ENCODE results near the gene CENPT.
A peak's percentile ranks its signal among the peaks of the same experiment; 100 is the strongest.
"Not testable (repeated sequence)": the region's sequence is repeated elsewhere in the genome, so short reads cannot be mapped to it uniquely, and the experiment has no call there.

The CENPT gene

DNA sequence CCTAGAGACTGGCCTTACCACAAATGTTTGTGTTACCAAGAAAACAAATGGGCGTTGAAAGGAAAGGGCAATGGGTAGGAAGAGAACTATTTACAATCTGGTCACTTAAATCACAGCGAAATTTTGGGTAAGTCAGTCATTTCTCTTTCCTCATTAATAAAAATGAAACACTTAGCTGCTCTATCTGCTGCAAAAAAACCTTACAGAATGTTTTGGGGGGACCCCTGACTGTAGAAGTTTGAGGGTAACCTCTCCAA lies 1.5 kb downstream of the CENPT start:
- no peak for FAIRE-seq

DNA sequence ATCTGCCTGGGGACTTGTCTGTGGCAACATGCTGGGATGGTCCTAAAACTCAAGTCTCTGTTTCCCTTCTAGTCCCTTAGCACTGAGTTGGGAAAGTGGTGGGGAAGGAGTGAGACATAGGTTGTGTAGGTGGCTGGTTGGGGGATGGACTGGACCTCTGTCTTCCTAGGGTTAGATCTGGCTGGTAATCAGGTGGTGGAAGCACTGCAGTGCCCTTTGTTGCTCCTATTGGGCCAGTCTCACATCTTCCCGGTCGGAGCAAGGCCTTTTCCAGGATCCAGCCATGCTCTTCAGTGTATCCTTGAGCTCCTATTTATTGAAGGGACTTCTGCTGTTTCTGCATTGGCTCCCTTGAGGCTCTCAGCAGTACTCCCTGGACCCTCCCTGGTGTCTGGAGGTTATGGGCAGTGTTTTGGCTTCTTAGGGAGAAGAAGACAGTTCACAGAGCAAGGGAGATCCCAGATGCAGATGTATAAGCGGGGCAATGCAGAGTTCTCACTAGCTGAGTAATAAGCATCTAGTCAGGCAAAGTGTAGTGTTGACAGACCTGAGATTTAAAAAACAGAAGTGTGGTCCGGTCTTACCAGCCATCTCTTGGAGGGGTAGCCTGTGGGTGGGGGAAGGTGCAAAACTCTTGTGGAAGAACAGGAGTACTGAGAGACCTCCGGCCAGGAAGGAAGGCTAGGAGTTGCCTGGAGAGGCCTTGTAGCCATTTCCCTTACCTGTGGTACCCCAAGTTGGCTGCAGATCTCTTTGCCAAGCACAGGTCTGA lies 2.0 kb downstream of the CENPT start:
- no peak for FAIRE-seq

DNA sequence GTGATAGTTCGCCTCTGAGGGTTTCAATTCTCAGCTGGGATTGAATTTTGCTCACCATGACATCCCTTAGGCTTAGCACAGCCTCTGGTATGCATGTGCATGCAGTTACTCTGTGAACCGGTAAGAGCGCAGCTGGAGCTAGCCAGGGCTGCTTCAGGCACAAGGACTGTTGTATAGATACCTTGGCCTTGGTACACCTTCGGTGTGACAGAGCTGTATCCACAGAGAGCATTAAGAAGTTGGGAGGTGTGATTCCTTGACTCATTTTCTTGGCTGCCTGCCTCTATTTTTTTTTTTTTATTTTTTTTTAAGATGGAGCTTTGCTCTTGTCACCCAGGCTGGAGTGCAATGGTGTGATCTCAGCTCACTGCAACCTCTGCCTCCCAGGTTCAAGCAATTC lies 3.0 kb downstream of the CENPT start:
- no peak for FAIRE-seq

DNA sequence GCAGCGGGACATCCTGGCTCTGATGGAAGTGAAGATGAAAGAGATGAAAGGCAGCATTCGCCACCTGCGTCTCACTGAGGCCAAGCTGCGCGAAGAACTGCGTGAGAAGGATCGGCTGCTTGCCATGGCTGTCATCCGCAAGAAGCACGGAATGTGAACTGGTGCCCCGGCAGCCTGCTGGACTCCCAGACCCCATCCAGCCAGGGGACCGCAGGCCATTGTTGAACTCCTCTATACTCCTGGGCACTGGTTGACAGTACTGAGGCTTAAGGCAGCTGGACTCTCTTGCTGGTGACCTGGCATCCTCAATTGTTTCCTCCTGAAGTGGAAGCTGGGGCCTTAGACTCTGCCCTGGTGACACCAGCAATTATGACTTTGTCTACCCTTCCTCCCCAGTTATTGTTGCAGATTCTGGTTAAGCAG lies 4.1 kb downstream of the CENPT start:
- FAIRE-seq: no peak

DNA sequence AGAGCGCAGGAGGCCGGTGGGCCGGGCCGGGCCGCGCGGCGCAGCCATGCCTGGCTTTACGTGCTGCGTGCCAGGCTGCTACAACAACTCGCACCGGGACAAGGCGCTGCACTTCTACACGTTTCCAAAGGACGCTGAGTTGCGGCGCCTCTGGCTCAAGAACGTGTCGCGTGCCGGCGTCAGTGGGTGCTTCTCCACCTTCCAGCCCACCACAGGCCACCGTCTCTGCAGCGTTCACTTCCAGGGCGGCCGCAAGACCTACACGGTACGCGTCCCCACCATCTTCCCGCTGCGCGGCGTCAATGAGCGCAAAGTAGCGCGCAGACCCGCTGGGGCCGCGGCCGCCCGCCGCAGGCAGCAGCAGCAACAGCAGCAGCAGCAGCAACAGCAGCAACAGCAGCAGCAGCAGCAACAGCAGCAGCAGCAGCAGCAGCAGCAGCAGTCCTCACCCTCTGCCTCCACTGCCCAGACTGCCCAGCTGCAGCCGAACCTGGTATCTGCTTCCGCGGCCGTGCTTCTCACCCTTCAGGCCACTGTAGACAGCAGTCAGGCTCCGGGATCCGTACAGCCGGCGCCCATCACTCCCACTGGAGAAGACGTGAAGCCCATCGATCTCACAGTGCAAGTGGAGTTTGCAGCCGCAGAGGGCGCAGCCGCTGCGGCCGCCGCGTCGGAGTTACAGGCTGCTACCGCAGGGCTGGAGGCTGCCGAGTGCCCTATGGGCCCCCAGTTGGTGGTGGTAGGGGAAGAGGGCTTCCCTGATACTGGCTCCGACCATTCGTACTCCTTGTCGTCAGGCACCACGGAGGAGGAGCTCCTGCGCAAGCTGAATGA lies 4.8 kb downstream of the CENPT start:
- no peak for FAIRE-seq

DNA sequence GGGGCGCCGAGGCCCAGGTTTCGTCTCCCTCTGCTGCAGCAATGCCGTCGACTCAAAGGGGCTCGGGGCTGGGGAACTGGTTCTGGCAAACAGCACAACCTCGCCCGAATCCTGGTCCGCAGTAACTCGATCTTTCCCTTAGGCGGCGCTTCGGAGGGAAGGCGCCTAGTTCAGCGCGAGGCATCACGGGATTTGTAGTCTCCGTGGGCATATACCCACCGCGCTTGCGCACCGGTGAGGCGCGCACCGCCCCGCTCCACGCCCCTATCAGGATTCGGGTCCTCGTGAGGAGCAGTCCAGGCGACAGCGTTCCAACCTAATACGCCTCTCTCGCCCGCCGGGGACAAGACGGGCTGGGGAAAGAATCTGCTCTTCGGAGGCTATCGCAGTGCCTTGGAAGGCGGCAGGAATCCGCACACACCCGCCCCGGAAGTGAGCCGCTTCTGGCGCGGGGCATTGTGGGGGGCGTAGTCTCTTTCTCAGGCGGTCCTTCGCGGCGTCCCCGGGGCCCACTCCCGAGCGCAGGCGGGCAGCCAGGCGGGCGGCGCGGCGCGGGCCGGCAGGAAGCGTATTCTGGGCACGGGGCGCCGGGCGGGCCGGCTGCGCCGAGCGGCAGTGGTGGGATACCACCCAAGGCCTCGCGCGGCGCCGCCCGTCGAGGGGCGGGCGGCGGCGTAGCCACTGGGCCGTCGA lies 5.5 kb downstream of the CENPT start, which contains the start of gene THAP11:
Gene THAP11 (plus strand): TSS at position 505 of the 693 bp plus-strand sequence. CDS start 235 bp downstream, outside the sequence.
- no peak for FAIRE-seq

DNA sequence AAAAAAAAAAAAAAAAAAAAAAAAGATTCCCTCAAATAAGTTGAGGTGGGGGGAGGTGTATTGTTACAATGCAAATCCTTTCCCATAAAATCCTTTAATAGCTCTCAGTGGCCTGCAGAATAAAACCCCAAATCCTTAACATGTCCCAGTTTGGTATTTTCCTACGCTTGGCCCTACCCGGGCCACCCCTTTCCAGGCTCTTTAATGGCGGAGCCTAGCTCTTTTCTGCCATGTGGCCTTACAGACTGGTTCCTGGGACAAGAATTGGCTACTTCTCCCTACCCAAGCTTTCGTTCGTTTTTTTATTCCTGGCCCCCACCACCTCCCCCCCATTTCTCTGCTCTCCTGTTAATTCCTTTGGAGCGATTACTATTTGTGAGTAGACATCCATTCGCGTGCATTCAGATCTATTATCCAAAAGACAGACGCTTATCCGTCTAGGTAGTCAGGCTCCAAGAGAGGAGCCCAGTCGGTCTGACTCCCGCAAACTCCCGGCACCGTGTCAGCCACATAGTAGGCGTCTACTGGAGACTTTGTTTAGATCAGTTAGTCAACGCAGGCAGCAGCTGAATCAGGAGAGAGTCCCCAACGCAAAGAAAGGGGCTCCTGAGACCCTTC lies 6.2 kb downstream of the CENPT start:
- no peak for FAIRE-seq

DNA sequence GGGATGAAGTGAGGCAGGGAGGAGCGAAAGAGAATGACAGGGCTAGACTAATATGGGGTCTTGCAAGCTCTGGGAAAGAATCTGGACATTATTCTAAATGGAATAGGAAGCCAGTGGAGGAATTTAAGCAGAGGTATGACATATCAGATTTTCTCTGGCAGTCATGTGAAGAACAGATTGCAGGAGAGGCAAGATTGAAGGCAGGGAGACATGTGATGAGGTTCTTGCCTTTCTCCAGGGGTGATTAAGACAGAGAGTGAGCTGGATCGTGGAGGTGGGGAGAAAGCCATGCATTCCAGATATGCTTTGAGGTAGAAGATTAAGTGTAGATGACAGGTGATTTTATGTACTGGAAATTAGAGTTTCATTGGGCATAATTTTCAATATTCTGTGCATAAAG lies 9.7 kb downstream of the CENPT start:
- FAIRE-seq: no peak

DNA sequence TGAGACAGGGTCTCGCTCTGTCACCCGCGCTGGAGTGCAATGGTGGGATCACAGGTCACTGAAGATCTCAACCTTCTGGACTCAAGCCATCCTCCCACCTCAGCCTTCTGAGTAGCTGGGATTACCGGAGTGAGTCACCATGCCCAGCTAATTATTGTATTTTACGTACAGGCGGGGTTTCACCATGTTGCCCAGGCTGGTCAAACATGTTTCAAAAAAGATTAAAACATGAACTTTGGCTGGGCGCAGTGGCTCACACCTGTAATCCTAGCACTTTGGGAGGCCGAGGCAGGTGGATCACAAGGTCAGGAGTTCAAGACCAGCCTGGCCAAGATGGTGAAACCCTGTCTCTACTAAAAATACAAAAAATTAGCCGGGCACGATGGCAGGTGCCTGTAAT lies 10.3 kb downstream of the CENPT start:
- not testable (repeated sequence) for FAIRE-seq

DNA sequence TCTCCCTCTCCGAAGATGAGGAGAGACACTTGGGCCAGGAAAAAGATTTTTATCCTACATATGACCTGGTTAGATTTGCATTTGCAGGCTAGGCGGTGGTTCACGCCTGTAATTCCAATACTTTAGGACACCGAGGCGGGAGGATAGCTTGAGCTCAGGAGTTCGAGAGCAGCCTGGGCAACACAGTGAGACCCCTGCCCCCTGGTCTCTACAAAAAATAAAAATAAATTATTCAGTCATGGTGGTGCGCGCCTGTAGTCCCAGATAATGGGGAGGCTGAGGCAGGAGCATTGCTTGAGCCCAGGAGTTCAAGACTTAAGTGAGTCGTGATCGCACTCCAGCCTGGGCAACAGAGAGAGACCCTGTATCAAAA lies 13.3 kb downstream of the CENPT start:
- no peak for FAIRE-seq

DNA sequence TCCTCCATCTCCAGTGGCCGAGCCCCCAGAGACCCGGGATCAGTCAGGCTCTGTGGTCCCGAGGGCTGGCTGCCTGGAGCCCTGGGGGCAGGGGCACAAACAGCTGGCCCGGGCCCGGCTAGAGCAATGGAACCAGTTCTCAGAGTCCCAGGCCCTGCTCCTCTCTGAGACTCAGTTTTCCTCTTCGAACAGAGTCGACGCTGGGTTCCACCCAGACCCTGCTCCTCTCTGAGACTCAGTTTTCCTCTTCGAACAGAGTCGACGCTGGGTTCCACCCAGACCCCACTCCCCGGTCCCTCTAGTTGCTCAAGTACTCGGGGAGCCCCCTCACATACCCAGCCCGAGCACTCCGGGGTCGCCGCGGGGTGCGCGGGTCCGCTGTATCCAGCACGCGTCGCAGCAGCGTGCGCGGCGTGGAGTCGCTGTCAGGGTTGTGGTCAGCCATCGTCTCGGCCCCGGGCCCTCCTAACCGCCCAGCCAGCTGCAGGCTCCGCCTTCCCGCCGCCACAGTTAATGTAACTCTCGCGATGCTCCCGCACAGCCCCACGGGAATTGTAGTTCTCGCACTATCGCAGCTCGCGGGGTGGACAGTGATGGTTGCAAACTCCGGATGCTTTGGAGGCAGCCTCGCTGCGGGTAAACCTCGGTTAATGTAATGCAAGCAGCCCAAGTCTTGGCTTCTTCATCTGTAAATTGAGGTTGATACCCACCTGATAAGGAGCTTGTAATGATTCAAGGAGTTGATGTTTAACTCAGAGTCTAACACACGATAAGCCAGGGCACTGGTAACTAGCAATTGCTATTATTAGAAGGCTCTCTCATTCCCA lies 13.9 kb downstream of the CENPT start:
- no peak for FAIRE-seq

DNA sequence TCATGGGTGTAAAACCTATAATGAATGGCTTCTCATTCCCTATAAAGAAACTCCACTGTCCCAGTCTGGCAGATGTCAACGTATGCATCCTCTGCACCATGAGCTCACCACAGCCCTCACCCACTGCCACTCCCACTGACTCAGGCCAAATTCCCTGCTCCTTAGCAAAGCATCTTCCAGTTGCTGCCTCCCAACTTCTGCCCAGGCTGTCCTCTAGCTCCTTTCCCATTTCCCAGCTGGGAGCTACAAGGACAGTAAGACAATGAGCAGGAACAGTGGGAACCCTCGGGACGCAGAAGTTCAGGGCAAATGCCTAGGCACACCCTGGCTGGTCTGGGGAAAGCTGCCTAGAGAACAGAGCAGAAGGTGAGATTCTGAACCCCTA lies 14.5 kb downstream of the CENPT start:
- FAIRE-seq: no peak

DNA sequence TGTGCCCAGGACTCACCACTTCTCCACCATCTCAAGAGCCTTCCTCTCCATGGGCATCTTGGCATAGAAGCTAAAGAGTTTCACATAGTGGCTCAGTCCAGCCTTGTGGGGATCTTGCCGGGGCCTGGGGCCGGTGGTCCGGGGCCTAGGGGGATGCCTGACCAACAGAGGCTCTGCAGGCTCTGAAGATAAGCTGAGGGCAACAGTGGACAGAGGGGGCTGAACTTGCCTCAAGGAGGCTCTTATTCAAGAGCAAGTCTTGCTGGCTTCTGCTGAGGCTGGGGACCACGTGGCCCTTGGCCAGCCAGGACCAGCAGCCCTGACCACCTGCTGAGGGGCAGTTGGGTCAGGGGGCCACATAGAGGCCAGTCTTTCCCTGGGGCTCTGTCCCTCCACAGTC lies 18.8 kb downstream of the CENPT start:
- FAIRE-seq: no peak

DNA sequence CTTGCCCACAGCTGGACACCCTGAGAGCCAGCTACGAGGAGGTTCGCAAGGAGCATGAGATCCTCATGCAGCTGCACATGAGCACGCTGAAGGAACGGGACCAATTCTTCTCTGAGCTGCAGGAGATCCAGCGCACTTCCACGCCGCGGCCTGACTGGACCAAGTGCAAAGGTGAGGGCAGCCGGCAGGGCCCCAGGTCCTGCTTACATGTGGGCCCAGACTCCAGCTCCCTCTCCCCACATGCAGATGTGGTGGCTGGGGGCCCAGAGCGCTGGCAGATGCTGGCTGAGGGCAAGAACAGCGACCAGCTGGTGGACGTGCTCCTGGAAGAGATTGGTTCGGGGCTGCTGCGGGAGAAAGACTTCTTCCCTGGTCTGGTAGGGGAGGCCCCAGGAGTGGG lies 21.6 kb downstream of the CENPT start:
- FAIRE-seq: no peak

DNA sequence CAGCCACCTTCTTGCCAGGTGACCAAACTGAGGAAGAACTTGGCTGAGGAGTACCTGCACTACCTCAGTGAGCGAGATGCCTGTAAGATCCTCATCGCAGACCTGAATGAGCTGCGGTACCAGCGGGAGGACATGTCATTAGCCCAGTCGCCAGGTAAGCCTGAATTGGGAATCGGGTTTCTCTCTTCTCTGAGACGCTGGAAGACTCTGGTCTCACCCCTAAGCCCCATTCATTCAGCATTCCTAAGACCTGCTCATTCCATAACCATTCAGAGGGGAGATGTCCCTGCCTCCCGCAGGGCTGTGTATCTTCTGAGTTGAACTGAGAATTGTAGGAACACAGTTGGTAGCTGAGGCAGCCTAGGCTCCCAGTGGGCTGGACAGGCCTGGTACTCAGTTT lies 22.4 kb downstream of the CENPT start:
- FAIRE-seq: no peak

DNA sequence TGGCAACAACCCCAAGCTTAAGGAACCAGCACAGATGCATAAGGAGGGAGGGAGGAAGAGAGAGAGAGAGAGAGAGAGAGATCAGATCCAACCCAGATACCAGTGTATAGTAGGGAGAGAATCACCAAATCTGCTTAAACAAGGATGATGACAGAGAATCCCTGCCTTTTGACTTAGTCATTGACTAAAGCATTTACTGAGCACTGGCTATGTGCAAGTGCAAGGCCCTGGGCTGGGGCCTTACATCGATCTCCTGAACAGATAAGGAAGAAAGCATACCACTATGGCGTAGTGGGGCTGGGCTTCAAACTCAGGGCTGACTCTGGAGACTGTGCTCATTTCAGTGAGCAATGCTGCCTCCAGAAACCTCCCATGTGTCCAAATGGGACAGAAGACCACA lies 25.0 kb downstream of the CENPT start:
- no peak for FAIRE-seq

DNA sequence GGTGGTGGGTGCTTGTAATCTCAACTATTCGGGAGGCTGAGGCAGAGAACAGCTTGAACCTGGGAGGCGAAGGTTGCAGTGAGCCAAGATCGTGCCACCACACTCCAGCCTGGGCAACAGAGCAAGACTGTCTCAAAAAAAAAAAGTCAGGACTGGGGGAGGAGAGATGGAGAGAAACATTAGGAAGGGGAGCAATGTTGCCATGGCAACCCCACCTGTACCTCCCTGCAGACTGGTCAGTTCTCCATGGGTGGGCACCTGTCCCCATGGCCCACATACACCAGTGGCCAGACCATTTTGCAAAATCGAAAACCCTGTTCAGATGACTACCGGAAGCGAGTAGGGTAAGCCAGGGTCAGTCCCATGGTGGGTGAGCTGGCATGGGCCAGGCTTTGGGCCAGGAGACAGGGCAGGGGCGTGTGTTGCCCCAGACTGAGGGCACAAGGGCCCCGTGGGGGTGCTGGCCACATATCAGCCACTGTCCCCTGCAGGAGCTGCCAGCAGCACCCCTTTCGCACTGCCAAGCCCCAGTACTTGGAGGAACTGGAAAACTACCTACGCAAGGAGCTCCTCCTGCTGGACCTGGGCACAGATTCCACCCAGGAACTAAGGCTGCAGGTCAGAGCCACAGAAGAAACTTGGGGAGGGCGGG lies 26.8 kb downstream of the CENPT start:
- FAIRE-seq: no peak

DNA sequence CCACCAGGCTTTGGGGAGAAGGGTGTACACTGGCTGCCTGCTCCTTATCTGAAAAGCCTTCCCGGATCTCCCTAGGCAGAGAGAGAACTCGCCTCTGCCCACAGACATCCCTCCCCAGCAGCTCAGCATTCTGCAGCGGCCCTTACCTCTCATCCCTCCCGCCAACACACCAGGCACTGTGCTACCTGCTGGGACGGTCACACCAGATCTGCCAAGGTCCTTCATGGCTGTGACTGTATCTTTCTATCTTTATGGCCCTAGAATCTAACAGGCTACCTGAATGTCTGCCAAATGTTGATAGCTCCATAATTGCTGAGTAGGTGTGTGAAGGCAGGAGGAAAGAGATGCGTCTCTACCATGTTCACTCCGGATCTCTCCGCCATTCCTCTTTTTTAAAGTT lies 32.9 kb downstream of the CENPT start:
- no peak for FAIRE-seq

DNA sequence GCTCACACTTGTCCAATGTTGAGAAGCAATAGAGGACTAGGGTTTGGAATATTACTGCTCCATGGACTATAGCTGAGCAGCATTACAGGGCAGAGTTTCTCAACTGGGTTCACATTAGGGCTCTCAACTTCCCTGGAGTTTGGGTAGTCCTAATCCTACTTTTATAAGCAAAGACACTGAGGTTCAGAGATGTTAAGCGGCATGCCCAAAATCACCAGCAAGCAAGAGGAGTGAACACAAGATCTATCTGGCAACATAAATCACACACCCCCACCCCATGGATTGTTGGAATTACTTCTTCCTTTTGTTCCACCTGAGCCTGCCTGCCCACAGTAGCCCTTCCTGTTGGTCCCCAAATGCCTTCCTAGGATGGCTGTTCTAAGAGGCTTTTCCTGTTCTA lies 35.6 kb downstream of the CENPT start:
- no peak for FAIRE-seq

DNA sequence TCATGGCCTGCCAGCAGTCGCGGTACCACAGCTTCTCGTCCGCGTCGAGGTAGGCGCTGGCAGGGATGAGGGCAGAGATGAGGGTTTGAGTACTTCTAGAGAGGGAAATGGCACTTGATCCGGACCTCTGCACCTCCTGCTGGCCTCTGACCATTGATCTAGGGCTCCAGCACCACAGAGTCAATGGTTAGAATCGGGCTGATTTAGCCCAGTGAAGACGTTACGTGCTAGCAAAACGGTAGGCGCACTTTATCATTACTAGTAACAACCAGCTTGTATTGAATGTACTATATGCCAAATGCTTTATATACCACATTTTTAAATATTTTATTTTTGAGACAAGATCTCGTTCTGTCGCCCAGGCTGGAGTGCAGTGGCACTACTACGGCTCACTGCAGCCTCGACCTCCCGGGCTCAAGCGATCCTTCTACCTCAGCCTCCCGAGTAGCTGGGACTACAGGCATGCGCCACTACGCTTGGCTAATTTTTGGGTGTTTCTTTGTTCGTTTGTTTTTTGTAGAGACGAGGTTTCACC lies 40.3 kb downstream of the CENPT start:
- FAIRE-seq: no peak

DNA sequence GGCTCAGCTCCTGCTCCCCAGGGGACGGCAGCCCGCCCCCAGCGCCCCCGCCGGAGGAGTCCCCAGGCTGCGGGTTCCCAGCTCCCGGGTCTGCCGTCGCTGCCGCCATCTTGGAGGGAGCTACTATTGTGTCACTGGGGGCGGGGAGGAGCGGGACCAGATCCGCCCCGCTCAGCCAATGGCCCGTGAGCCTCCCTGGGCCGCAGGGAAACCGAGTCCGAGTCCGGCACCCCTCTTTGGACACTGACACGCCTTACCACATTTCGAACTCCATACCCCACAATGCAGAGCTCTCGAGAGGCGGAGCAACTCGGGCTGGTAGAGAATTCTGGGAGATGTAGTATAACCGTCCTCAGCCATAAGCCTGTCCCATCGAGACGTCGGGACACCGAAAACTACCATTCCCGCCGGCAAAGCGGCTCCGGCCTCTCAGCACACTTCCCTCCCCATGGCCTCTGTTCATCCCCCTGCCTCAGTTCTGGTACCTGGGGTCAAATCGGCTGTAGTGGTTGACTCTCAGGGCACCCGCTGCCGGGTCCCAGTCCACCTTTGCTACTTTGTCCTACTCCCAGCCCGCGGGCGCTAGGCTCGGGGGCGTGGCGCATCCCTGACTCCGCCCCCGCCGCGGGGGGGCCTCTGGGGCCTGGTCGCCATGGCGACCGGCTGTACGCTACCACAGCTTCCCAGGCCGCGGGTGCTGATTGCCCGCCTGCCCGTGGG lies 40.9 kb downstream of the CENPT start, which contains the start of the genes RANBP10 and TSNAXIP1:
Gene RANBP10 (minus strand): TSS at position 133 of the 720 bp plus-strand sequence. CDS start 24 bp downstream, at position 109.
Gene TSNAXIP1 (plus strand): TSS at position 462 of the 720 bp plus-strand sequence. CDS start 261 bp downstream, outside the sequence.
- FAIRE-seq: peak; percentile 38
